Right hindlimb (tissue), 1 donor: ENCODE measurements around the gene PTS.
"Not testable (repeated sequence)": the region's sequence is repeated elsewhere in the genome, so short reads cannot be mapped to it uniquely, and the experiment has no call there.

ENCODE experiments used
- DNase-seq: peaks from one replicate; pipeline ENCODE4 v3.0.0-alpha.2; 2018

The PTS gene

DNA sequence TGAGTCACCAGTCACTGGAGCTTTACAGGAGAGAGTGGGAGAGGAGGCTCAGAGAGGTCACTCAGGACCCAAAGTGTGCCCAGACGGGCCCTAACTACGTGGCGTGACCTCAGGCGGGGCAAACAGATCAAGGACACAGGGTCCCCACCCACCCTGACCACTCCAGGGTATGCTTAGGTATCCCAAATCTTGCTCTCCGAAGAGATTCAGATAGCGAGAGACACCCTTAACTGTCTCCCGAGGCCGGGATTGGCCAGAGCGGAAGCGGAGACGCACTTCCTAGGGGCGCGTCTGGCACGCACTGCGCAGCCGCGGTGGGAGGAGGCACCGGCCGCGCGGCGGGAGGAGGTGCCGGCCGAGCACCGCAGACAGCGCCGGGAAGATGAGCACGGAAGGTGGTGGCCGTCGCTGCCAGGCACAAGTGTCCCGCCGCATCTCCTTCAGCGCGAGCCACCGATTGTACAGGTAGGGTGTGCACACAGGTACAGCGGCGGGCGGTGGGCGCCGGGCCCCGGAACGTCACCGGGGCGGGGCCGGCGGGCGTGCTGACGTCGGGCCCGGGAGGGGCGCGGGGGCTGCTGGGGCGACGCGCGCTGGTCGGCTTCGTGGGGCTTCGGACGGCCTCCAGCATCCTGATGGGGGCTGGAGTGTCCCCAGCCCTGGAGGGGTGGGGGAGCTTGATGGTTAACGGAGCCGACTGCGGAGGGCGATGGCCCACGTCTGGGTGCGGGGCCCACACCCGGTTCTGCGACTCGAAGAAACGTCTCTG is at the start of gene PTS:
PTS (plus strand) TSS at position 367 of the 769 bp plus-strand sequence; CDS start at position 383, 16 bp downstream.
- DNase-seq, result peak; percentile 92

DNA sequence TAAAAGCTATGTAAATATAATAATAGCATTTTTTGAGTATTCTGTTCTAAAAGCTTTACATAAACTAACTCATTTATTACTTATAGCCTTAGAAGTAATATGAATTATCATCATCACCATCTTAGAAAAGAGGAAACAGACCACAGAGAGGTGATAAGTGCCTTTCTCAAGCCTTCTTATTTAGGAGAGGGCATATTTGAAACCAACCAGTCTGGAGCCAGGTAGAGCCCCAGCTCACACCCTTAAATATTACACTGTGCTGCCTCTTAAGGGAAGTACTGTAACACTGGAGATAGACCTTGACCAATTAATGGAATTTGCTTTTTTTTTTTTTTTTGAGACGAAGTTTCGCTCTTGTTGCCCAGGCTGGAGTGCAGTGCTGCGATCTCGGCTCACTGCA is 48.6 kb upstream of the PTS start:
- DNase-seq, result no peak

DNA sequence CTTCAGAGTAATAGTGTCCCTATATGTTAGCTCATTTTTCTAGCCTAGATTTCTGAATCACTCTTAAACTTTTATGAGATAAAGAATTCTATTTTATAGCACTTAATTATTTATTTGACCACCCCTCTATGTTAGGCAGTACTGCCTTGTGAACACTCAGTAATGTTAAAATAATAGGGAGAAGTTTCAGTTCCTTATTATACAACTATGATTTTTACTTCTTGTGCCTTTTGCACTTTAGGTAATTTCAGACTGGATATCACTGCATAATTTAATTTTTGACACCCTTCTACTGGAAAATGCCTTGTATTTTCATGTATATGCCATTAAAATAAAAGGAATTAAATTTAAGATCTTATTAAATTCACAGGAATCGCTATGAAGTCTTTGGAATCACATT is 47.8 kb upstream of the PTS start:
- DNase-seq, result no peak

DNA sequence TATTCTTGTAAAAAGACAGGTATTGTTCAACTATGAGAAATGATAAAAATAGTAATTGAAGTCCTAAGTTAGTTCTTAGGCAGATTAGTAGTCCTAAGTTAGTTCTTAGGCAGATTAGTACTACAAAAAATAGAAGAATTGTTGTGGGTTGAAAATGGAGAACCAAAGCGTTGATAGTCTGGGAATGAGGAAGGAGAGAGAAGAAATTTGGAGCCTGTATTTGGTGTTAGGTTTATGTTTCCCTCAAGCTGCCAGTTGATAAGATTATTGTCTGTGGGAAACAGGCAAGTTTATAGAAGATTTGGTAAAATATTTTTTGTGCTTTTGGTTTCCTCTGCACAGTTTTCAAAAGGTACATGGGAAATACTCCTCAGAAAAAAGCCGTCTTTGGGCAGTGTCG is 47.3 kb upstream of the PTS start:
- no peak for DNase-seq

DNA sequence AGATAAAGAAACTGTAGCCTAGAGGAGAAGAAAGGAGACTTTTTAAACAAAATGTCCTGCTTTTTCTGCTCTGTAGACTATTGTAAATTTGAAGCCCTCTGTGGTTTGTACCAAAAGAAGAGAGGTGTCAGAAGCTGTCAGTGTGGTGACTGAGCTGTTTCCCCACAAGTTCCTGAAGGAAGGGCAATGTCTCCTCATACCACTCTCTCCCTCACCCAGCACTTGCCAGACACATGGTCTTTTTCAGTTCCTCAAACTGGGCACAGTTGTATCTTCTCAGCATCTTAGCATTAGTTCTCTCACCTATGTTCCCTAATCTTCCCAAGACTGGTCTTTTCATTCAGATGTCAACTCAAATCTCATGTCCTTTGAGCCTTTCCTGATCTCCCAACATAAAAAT is 46.6 kb upstream of the PTS start:
- no peak for DNase-seq

DNA sequence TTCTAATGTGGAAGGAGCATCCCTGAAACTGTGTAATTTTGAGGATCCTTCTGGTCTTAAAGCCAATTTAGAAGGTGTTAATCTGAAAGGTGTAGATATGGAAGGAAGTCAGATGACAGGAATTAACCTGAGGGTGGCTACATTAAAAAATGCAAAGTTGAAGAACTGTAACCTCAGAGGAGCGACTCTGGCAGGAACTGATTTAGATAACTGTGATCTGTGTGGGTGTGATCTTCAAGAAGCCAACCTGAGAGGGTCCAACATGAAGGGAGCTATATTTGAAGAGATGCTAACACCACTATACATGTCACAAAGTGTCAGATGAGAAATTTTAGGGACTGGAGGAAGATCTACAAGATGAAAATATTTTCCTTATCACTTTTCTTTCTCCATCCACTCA is 43.4 kb upstream of the PTS start:
- DNase-seq, result no peak

DNA sequence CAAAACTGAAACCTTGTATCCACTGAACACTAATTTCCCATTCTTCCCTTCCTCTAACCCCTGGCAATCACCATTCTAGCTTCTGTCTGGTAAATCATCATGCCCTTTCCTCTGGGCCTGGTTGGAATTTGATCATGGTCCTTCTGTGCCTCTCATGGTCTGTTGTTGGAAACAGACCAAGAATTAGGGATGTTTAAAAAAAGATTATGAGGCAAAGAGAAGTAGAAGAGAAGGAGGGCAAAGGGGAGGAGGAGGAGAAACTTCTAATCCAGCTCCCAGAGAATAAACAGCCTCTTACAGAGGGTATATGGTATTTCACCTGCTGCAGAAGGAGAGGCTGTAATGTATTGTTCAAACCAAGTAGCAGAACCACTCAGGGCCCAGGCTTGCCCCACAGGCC is 40.3 kb upstream of the PTS start:
- DNase-seq, result no peak

DNA sequence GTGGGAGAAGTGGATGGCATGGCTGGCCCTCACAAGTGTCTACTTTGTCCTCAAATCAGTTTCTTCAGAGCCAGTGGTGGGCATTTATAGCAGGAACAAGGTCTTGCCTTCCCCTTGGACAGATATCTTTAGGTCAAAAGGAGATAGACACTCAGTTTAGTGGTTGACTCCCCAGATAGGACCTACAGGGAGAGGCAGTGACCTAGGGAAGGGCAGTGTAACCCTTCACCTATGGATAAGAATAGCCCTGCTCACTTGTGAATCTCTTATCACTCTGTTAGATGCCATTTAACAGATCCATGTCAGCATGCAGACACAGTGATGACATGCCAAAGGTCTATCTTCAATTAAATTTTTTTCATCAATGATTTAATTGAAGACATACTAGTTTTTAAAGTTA is 39.9 kb upstream of the PTS start:
- DNase-seq, result no peak

DNA sequence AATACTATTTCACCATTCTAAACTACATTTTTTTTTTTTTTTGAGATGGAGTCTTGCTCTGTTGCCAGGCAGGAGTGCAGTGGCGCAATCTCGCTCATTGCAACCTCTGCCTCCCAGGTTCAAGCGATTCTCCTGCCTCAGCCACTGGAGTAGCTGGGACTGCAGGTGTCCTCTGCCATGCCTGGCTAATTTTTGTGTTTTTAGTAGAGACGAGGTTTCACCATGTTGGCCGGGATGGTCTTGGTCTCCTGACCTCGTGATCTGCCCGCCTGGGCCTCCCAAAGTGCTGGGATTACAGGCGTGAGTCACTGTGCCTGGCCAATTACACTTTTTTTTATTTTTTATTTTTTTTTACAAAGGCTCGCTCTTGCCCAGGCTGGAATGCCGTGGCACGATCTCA is 31.1 kb upstream of the PTS start:
- DNase-seq, result not testable (repeated sequence)

DNA sequence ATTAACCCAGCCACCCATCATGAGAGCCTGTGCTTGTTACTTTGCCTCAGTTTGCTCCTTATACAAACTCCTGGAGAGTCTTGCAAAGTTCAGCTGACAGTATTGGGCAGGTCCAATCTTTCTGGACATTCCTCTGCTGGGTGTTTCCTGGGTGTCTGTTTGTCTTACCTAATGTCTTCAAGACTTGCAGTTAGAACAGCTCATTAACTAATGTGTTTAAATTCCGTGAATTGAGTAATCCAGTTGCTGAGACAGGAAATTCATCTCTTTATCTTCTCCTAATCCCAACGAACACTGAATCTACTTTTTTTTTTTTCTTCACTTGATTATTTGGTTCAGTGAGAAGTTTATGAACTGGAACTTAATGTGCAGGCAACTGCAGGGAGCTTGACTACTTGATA is 30.3 kb upstream of the PTS start:
- no peak for DNase-seq

DNA sequence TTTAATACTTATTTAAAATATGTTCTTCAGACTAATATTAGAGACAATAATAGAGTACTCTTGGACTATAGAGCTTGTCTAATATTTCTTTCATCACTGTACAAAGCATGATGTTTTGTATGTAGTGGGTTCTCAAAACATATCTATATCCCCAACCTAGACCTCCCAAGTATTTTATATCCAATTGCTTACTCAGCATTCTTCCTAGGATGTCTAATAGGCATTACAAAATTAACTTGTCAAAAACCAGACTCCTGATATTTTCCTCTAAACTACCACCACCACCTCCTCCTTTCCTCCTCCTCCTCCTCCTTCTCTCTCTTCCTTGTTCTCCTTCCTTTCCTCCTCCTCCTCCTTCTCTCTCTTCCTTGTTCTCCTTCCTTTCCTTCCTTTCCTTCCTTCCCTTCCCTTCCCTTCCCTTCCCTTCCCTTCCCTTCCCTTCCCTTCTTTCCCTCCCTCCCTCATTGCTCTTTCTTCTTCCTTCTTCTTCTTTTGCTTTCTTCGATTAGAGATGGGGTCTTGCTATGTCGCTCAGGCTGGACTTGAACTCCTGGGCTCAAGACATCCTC is 29.6 kb upstream of the PTS start:
- DNase-seq, result no peak

DNA sequence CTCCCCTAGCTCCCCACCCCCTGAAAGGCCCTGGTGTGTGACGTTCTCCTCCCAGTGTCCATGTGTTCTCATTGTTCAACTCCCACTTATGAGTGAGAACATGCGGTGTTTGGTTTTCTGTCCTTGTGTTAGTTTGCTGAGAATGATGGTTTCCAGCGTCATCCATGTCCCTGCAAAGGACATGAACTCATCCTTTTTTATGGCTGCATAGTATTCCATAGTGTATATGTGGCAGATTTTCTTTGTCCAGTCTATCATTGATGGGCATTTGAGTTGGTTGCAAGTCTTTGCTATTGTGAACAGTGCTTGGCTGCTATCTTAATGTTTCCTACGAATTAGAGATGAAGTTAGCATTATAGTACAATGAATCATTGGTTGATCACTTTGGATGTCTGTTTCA is 27.1 kb upstream of the PTS start:
- not testable (repeated sequence) for DNase-seq

DNA sequence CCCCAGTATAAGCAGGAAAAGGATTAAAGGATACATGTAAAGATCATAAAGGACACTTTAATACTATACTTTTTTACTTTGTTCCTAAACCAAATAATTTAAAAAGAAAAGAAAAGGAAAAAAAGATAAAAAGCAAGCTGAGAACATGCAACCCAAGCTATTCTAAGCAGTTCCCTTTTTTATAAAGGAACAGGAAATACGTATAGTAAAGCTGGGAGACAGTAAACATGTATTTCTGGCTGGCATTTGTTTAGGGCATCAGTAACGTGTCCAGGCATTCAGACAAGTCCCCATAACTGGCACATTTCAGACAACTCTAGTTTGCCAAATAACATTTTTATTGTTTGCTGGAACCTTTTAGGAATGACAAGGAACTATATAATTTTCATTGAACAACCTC is 26.0 kb upstream of the PTS start:
- DNase-seq, result no peak

DNA sequence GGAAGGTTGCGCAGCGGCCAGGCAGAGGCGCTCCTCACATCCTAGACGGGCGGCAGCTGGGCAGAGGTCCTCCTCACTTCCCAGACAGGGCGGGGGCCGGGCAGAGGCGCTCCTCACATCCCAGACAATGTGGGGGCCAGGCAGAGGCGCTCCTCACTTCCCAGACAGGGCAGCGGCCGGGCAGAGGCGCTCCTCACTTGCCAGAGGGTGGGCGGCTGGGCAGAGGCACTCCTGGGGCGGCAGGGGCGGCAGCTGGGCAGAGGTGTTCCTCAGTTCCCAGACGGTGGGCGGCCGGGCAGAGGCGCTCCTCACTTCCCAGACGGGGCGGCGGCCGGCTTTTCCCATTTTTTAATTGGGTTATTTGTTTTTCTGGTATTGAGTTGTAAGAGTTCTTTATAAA is 20.2 kb upstream of the PTS start:
- DNase-seq, result no peak

DNA sequence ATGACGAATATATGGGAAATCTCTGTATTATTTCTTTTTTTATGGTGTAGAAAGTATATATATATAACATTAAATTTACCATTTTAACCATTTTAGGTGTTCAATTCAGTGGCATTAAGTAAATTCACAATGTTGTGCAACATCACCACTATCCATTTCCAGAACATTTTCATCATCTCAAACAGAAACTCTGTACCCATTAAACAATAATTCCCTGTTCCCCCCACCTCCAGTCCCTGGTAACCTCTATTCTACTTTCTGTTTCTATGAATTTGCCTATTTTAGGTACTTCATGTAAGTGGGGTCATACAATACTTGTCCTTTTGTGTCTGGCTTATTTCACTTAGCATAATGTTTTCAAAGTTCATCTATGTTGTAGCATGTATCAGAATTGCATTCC is 15.3 kb upstream of the PTS start:
- DNase-seq, result no peak

DNA sequence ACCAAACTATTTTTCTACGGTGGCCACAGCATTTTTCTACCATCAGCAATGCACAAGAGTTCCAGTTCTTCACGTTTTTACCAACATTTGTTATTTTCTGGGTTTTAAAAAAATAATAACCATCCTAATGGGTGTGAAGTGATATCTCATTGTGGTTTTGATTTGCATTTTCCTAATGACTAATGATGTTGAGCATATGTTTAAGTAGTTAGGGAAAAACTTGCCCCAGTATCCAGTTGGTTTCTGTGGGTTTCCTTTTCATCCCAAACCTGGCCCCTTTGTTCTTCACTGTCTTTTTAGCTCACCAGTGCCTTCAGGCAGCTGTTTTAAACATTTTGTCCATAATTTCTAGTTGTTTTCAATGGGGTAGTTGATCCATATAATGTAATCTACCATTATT is 14.7 kb upstream of the PTS start:
- no peak for DNase-seq

DNA sequence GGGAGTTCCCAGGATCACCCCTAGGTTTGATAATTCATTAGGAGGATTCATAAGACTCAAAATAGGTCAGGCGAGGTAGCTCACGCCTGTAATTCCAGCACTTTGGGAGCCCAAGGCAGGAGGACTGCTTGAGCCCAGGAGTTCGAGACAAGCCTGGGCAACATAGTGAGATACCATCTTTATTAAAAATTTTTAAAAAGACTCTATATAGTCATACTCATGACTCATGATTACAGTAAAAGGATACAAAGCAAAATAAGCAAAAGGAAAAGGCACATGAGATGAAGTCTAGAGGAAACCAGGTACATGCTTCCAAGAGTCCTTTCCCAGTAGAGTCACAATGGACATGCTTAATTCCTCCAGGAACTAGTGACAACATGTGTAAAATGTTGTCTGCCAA is 13.9 kb upstream of the PTS start:
- no peak for DNase-seq

DNA sequence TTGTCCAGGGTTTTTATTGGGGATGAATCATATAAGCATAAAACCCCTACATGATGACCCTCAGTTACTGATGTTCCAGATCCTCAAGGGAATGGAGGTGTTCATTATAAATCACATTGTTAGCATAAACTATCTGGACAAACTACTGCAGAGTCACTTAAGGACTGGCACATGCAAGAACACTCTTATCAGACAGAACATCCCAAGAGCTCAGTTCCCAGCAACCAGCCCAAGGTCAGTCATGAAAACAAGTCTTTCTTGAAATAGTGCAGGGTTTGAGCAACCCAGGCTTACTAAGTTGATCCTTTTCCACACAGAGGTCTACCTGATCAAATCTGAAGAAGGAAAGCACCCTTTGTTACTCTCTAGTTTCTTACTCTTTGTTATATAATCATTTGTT is 13.5 kb upstream of the PTS start:
- no peak for DNase-seq

DNA sequence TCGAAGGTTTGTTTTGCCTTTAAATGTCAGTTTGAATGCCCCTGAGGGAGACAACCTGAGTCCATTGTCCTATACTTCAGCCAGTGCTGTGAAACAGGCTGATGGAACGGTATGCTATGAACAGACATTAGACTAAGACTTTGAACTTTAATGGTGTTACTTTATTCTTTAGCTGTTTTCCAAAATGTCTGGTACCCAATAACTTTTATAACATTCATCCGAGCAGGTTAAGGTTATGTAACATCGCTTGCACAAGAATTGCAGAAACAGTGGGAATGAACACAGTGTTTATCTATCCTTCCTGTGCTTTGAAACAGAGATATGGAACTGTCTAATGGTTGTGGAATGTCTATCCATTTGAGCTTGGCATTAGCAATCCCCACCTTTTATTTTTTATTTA is 12.5 kb upstream of the PTS start:
- no peak for DNase-seq

DNA sequence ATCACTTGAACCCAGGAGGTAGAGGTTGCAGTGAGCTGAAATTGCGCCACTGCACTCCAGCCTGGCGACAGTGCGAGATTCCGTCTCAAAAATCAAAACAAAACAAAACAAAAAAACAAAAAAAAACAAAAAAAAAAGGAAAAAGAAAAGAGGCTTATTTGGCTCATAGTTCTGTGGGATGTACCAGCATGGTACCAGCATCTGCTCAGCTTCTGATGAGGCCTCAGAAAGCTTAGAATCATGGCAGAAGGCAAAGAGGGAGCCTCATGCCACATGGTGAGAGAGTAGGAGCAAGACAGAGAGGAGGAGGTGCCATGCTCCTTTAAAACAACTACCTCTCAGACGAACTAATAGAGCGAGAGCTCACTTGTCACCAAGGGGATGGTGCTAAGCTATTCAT is 10.6 kb upstream of the PTS start:
- DNase-seq, result no peak

DNA sequence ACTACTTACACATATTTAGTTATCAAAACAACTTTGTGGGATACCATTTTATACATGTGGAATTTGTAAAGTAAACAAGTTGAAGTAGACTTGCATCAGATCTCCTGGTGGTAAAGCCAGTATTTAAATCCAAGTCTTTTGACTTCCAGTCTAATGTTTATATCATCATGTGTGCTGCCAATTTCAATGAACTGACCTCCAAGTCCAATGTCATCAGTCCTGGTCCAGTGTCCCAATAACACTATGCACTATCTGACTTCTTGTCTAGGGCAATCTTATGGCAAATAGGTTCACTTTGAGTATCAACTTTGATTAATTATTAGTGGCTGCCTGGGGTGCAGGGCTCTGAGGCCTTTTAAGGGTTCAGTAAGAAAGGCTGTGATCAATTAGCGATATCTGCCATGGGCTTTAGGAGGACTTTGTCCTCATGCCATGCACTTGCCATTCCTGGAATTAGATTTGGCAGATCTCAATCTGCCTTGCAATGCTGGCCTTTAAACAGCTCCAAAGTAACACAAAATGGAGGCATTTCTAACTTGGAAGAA is 9.6 kb upstream of the PTS start:
- no peak for DNase-seq

DNA sequence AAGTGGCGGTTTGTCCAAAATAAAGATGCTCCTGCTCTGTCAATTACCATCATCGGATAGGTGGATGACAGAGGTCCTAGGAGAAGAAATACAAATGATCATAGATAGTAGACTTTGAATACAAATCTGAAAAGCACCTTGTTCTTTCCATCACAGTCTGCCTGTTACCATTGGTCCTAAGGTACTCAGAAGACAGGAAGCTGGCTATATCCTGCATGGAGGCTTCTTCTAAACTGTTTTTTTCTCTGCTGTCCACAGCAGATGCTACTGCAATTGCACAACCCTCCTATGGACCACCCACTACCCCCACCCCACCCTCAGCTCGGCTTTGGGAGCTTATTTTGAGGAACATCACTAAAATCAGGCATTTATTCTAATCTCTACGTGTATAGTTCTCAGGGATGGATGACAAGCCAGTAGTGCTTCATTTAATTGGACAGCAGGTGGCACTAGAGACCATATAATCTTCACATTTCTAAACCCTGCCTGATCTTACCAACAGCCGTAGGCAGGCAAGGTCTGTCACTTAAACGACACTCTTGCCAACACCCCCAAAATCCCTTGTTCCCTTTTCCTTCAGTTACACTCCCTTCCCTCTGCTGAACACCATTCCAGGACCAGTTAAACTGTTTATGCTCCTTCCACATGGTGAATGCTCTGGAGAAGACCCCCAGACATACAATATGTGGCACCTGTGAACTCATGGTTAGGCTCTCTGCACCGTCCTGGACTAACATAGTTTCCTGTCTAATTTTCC is 6.6 kb upstream of the PTS start:
- DNase-seq, result peak; percentile 36

DNA sequence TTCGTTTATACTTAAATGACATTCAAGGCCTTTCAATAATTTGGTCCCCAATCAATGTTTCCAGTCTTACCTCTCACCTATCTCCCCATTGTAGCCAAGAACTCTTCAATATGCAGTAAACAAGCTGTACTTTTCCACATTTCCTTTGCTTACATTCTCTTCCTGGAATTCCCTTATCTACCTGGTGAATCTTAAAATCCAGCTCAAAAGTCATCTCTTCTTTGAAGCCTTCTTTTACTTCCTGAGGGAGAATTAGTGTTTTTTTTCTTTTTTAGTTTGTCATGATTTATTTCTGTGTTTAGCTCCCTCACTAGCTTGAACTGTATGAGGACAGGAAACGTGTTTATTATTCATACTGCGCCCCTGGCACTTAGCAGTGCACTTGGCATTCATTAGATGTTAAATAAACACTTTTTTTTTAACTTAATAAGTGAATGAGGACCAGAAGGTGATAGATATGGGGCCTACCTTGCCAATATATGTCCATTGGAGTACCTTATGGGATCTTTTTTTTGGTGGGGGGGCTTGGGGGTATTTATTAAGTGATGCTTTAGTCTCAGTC is 4.9 kb upstream of the PTS start:
- DNase-seq, result no peak

DNA sequence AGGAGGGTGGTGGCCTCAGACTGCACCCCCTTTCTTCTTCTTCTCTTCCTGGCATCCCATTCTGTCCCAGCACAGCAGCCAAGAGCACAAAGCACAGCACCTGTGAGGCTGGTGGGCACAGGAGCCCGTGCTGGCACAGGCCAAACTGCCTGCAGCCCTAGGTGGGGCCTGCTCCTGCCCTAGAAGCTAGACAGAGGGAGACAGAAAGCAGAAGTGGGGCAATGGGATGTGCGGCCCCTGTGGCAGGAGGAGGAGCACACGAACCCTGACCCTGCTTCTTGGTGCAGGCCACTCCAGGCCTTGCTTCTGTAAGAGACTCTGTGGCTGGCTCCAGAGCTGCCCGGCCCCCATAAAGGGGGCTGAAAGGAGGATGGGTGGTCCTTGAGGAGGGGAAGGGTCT is 3.9 kb upstream of the PTS start:
- DNase-seq, result no peak
